ENCODE results near the gene ZFYVE28.
"Not testable (repeated sequence)": the region's sequence is repeated elsewhere in the genome, so short reads cannot be mapped to it uniquely, and the experiment has no call there.

The ZFYVE28 gene

DNA sequence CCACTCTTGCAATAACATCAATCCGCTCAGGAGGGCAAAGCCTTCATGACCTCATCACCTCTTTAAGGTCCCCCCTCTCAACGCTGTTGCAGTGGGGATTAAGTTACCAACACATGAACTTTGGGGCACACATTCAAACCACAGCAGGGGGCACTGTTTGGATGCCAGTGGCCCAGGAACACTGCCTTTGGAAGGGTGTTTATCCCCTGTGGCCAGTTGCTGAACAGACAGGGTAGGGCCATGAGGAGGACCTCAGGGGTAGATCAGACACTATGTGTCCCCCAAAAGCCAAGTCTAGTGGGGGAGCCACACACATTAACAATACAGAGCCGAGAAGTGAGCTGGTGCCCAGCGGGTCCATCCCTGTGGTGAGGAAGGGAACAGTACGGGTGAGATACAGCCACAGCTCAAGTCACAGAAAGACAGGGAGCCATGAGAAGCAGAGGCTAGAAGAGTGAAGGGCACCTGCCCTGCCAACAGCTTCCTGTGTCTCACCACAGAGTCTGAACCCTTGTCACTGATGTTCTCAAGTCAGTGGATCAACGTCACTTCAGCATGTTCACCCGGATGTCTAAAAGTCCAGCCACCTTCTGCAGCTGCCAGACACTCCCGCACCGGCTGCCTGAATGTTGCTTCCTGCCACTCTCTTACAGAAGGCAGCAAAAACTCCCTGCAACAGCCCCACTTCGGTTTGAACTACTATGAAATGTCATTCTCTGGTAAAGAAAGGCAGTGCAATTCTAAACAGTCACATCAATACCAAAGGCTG lies 136.7 kb downstream of the ZFYVE28 start:
- no peak for DNase-seq

GRCh38 chr4:2280531-2281300 lies 137.7 kb downstream of the ZFYVE28 start:
- DNase-seq = no peak

DNA sequence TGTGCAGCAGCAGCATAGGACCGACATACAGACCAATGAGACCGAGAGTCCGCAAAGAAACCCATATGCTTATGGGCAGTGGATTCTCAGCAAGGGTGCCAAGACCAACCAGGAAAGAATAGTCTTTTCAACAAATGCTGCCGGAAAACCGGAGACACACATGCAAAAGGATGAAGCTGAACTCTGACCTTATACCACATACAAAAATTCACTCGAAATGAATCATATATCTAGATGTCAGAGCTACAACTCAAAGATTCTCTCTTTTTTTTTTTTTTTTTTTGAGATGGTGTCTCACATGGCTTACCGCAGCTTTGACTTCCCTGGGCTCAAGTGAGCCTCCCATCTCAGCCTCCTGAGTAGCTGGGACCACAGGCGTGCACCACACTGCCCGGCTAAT lies 140.5 kb downstream of the ZFYVE28 start:
- no peak for DNase-seq

DNA sequence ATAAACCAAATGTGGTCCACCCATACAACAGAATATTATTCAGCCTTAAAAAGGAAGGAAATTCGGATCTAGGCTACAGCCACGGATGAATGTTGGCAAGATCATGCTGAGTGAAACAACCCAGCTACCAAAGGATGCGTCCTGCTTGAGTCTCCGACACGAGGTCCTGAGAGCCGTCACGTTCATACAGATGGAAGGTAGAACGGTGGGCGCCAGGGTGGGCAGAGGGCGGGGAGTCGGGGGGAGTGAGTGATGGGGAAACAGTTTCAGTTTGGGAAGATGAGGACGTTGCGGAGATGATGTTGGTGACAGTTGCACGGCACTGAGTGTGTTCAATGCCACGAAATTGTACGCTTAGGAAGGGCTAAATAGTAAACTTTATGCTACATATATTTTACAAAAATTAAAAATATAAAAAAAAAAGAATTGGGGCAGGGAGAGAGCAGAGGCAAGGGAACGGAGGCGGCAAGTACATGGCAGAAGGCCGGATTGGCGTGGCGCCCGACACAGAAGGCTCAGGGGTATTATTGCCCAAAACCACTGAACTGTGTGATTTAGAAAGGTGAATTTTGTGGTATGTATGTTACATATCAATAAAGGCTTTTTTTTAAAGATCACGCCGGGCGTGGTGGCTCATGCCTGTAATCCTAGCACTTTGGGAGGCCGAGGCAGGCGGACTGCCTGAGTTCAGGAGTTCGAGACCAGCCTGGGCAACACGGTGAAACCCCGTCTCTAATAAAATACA lies 141.7 kb downstream of the ZFYVE28 start:
- no peak for DNase-seq

GRCh38 chr4:2275546-2276251 lies 142.7 kb downstream of the ZFYVE28 start:
- no peak for DNase-seq

DNA sequence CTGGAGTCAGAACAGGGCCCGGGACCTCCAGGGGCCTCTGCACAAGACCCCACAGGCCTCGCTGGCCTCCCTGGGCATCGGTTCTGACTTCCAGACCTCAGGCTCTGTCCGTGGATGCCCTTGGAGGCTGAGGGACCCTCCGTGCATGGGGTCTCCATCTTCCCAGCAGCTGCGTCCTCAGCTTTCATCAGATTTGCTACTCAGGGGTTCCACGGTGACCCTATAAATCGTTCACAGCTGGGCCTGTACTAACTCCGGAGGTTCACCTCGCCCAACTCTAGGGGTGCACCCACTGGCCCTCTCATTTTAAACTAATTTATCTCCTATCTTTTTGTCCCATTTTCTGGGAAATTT lies 143.4 kb downstream of the ZFYVE28 start:
- not testable (repeated sequence) for DNase-seq

GRCh38 chr4:2274320-2275043 lies 144.0 kb downstream of the ZFYVE28 start:
- DNase-seq = no peak

DNA sequence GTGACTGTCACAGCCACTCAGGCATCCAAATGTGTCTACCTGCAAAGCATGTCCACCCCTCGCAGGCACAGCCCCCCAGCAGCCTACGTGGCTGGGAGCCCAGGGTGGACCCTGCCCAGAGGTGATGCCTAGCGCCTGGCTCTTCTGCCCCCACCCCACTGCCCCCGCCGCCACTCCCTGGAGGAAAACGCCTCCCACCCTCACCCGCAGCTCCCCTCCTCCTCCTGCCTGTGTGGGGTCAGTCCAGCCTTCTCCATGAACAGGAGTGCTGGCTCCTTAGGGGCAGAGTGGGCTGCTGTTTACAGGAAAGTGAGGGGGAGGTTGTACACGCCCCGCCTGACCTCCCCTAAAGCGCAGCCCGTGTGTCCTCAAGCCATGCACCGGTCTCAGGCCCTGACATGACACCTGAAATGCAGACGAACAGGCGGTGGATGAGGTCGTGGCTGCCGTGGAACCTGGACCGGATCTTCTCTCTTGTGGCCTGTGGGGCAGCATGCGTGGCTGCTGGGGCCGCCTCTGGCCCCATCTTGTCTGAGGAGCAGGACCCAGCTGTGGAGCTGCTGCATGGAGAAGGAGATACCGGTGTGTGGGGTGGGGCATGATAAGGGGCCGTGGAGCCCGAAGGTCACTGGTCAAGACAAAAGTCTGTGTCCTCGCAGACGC lies 144.7 kb downstream of the ZFYVE28 start:
- no peak for DNase-seq

- DNase-seq = no peak
These were observed 145.2 kb downstream of the ZFYVE28 start for GRCh38 chr4:2273221-2273620.

DNA sequence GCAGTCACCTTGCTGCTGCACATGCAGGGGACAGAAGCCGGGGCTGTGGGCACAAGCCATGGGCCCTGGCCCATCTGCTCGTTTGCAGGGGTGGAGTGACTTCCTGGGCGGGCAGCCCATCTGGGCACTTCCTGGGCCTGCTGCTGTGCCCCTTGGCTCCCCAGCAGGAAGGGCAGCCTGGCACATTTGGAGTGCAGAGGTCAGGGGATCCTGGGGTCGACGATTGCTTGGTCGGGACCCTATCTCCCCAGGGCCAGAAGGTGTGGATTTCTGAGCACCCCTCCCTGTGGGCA lies 145.7 kb downstream of the ZFYVE28 start:
- no peak for DNase-seq

DNA sequence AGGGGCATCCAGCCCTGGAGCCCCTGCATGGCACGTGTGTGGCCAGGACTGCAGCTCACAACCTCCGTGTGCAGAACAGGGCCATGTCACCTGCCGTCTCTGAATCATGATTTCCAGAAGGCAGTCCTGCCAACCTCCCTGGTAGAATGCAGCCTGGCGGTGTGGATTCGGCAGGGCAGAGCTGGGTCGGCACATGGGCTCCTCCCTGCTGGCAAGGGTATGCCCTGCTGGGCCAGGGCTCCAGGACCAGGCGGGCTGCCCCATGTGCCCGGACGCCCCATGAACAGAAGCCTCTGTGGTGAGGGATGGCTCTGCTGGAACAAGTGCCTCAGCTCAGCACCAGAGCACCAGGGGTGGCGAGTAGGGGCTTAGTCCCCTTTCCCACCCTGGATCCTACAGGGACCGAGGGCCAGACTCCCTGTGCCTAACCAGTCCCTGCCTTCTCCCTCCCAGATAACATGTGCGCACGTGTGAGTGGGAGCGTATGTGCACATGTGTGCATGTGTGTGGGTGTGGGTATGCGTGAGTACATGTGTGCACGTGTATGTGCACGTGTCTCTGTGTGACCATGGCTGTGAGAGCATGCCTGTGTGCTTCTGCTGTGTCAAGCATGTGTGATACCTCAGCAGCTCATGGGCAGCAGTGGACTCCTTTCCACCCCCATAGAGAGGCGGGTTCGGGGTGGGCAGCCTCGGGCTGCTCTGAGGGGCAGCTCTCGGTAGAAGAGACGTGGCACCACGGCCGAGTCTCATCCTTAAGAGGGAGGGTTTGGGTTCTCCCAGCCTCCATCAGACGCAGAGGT lies 146.2 kb downstream of the ZFYVE28 start:
- DNase-seq = no peak

DNA sequence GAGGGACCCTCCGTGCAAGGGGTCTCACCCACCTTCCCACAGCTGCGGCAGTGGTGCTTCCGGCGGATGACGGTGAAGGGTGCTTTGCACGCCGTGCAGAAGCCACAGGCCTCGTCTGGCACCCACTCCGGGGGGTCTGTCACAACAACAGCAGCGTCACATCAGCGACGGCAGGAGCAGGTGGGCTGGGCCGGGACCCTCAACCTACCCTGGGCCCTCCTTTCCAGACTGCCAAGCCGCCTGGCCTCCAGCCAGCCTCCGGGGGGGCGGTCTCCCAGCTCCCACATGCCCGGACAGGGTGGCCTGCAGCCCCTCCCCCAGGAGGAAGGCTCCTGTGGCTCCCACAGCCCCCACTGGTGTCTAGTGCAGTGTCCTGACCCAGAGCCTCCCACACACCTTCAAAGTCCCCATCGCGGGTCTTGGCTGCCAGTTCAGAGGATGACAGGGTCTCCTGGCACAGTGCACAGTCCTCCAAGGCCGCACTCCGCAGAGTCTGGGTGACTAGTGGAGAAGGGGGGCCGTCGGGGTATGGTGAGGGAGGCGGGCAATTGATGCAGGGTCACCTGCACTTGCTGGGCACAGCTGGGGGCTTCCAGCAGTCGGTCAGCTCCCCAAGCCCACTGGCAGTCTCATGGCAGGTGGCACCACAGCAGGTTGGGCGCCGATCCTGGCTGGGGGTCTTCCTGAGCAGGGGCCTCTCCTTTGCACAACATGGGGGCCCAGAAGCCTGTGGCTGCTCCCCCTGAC lies 147.0 kb downstream of the ZFYVE28 start:
- no peak for DNase-seq

DNA sequence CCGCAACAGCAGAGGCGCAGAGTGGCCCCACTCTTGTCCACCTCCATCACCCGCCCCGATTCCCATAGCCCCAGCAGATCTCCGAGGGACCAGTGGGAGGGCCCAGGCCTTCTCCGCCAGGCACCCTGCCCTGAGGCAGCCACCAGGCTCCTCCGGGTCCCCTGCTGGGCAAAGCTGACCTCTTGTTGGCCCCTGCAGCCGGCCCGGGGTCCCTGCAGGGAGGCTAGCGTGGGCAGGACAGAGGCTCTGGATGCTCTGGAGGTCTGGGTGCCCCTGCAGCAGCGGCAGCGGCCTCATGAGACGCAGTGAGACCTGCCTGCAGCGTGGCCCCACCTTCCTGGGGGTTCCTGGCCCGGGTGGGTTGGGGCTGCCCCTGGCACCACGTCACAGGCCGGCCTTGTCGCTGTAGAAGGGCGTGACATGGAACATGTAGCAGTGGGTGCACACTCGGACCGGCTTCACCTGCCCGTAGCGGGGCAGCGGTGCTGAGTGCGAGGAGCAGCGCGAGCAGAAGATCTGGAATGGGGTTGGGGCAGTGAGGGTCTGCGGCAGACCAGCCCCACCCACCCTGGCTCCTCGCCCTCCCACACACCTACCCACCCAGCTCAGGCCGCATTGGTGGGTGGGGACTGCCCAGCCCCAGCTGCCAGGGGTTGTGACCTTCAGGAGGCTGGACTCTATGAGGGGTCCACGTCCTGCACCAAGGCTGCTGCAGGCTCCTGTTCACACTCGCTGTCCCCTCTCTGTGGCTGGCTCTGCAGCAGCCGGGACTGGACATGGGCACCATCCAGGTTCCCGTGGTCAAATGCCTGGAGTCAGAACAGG lies 147.9 kb downstream of the ZFYVE28 start:
- DNase-seq = no peak

GRCh38 chr4:2269618-2270163 lies 148.8 kb downstream of the ZFYVE28 start:
- no peak for DNase-seq

DNA sequence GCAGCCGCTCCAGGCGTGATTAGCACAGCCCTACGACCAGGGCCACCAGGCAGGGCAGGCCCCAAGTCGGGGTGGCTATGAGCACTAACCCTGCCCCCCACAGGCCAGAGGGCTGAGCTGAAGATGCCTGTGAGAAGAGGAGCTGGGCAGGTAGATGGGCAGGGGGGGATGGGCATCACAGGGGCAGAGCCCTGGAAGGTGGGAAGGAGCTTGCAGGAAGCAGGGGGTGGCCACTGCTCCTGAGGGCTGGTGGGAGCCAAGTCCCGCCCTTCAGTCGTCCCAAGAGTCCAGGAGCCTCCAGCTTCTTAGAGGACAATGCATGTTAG lies 149.3 kb downstream of the ZFYVE28 start:
- DNase-seq = no peak

DNA sequence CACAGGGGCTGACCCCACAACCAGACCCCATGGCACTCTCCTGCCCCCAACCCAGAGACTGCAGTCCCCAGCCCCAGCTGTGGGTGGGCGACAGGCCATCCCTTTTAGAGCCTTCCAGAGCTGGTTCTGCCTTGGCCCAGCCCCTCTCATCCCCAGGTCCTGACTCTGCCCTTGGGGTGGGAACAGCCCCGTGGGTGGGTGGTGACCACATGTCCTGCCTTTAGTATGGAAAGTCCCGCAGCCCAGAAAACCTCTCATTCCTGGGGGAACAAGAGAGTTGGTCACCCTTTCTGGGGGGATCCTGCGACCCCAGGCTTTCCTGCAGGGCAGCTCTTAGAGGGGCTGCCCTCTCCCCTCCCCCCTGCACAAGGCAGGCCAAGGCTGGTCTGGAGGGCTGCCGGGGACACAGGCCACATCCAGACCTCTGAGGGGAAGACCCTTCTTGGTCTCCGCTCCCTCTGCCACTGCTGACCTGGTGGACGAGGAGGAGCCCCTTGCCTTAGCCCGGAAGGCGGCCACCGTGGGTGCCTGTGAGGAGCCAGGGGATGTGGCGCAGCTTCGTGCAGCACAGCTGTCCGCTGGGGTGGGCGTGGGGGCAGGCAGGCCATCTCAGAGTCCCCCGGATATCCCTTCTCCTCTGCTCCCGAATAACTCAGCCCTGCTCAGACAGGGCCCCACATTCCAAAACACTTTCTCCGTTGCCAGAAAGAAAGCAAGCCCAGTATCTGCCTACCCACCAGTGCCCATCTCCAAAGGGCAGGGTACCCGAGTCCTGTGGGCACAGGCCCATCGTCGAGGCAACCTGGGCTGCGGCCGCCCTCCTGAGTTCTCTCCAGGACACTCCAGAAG lies 149.9 kb downstream of the ZFYVE28 start:
- no peak for DNase-seq

GRCh38 chr4:2267841-2268240 lies 150.6 kb downstream of the ZFYVE28 start:
- DNase-seq = no peak

- no peak for DNase-seq
These were observed 151.1 kb downstream of the ZFYVE28 start for GRCh38 chr4:2267320-2267811.
